ENCODE results near the gene NFKB2.

The NFKB2 gene

GRCh38 chr10:102395400-102396316 lies at the start of gene NFKB2:
NFKB2 (plus strand) TSS chr10:102395705; CDS start chr10:102395960, 255 bp downstream.
- DNase-seq (ENCODE audit: low read depth): peak; percentile 85

- DNase-seq (ENCODE audit: low read depth): no peak
Observed at GRCh38 chr10:102347236-102347828, 48.2 kb upstream of the NFKB2 start.

GRCh38 chr10:102352066-102352715 lies 43.3 kb upstream of the NFKB2 start:
- DNase-seq (ENCODE audit: low read depth): peak; percentile 42

- DNase-seq (ENCODE audit: low read depth): no peak
Observed at GRCh38 chr10:102354451-102354850, 41.1 kb upstream of the NFKB2 start.

- DNase-seq (ENCODE audit: low read depth): no peak
Observed at GRCh38 chr10:102358712-102359382, 36.7 kb upstream of the NFKB2 start.

- no peak for DNase-seq (ENCODE audit: low read depth)
Observed at GRCh38 chr10:102367441-102367840, 28.1 kb upstream of the NFKB2 start.

- no peak for DNase-seq (ENCODE audit: low read depth)
Observed at GRCh38 chr10:102368077-102368476, 27.4 kb upstream of the NFKB2 start.

GRCh38 chr10:102371295-102371694 lies 24.2 kb upstream of the NFKB2 start:
- DNase-seq (ENCODE audit: low read depth): no peak

- DNase-seq (ENCODE audit: low read depth): no peak
Observed at GRCh38 chr10:102375250-102375649, 20.3 kb upstream of the NFKB2 start.

GRCh38 chr10:102375867-102376266 lies 19.6 kb upstream of the NFKB2 start:
- DNase-seq (ENCODE audit: low read depth): no peak

GRCh38 chr10:102376901-102377300 lies 18.6 kb upstream of the NFKB2 start:
- no peak for DNase-seq (ENCODE audit: low read depth)

GRCh38 chr10:102379383-102379782 lies 16.1 kb upstream of the NFKB2 start:
- DNase-seq (ENCODE audit: low read depth): no peak

- DNase-seq (ENCODE audit: low read depth): no peak
Observed at GRCh38 chr10:102381983-102382382, 13.5 kb upstream of the NFKB2 start.

- DNase-seq (ENCODE audit: low read depth): no peak
Observed at GRCh38 chr10:102382871-102383270, 12.6 kb upstream of the NFKB2 start.

- no peak for DNase-seq (ENCODE audit: low read depth)
Observed at GRCh38 chr10:102384053-102384452, 11.5 kb upstream of the NFKB2 start.

- DNase-seq (ENCODE audit: low read depth): no peak
Observed at GRCh38 chr10:102384606-102385429, 10.7 kb upstream of the NFKB2 start.

- DNase-seq (ENCODE audit: low read depth): no peak
Observed at GRCh38 chr10:102389894-102390293, 5.6 kb upstream of the NFKB2 start.

- DNase-seq (ENCODE audit: low read depth): no peak
Observed at GRCh38 chr10:102392306-102392705, 3.2 kb upstream of the NFKB2 start.

GRCh38 chr10:102393411-102394078 lies 2.0 kb upstream of the NFKB2 start:
- no peak for DNase-seq (ENCODE audit: low read depth)

- peak; percentile 97 for DNase-seq (ENCODE audit: low read depth)
Observed at GRCh38 chr10:102394079-102394800, 1.3 kb upstream of the NFKB2 start.
